PC-3 (cell line): Measurements from ENCODE around the gene LRRC8B. TPM values are rescaled to one million over a fixed set of nuclear protein-coding genes. Genes with fewer than 3 reads are reported as not detected.

ENCODE experiments used
- ATAC-seq: fragments of 200-7000 bp; cut with Tn5 transposase; 2 replicates; pipeline ENCODE4 v1.9.1; 2020; ENCODE audit warnings: mild to moderate bottlenecking, moderate library complexity
- Bru-seq: library from RNA; stranded (reverse); fragments of 400-500 nt; gene quantifications from one replicate; lab custom pipeline; 2021; lab: Mats Ljungman, UMichigan
- BruChase-seq, 2 experiments: library from RNA; stranded (reverse); fragments of 400-500 nt; gene quantifications; one replicate each; lab custom pipeline; 2021; lab: Mats Ljungman, UMichigan
- BruUV-seq: library from RNA; stranded (reverse); fragments of 400-500 nt; replicated peaks from 2 replicates; lab custom pipeline; 2021; lab: Mats Ljungman, UMichigan
- CTCF ChIA-PET: fragments of 300-600 bp; sonication (Branson Sonifier 250); formaldehyde crosslinking; loops from one replicate; lab custom pipeline; 2022; ENCODE audit warnings: antibody characterized with exemption; lab: Charles Lee
- POLR2A ChIA-PET: fragments of 300-600 bp; sonication (Branson Sonifier 250); formaldehyde crosslinking; loops from one replicate; lab custom pipeline; 2022; ENCODE audit warnings: antibody characterized with exemption; ENCODE audit not compliant: unreplicated experiment; lab: Charles Lee
- DNase-seq: peaks from one replicate; pipeline ENCODE4 v3.0.0-alpha.2; 2015
- H2AFZ ChIP-seq: fragments of 300-600 bp; sonication (generic); 2 replicates; pipeline ENCODE4 v1.6.0; 2016; ENCODE audit warnings: antibody characterized with exemption, low read length
- H3F3A ChIP-seq: fragments of 300-600 bp; sonication (generic); one replicate; pipeline ENCODE4 v1.6.0; 2017; ENCODE audit warnings: antibody characterized with exemption, low read length, control low read depth, mild to moderate bottlenecking; ENCODE audit not compliant: unreplicated experiment
- H3K27ac ChIP-seq: fragments of 300-600 bp; sonication (generic); 2 replicates; pipeline ENCODE4 v1.5.1; 2016; ENCODE audit warnings: mild to moderate bottlenecking, low read length
- H3K27me3 ChIP-seq: fragments of 300-600 bp; sonication (generic); 2 replicates; pipeline ENCODE4 v1.6.1; 2016; ENCODE audit warnings: low read length, mixed read lengths
- H3K36me3 ChIP-seq: fragments of 300-600 bp; sonication (generic); 2 replicates; pipeline ENCODE4 v1.6.1; 2016; ENCODE audit warnings: low read depth, mixed run types, low read length, mixed read lengths
- H3K4me1 ChIP-seq: fragments of 300-600 bp; sonication (generic); 2 replicates; pipeline ENCODE4 v1.5.1; 2016; ENCODE audit warnings: low read length; ENCODE audit not compliant: insufficient read depth
- H3K4me2 ChIP-seq: fragments of 300-600 bp; sonication (generic); 2 replicates; pipeline ENCODE4 v1.6.0; 2016; ENCODE audit warnings: low read length
- H3K4me3 ChIP-seq: fragments of 300-600 bp; sonication (generic); 2 replicates; pipeline ENCODE4 v1.5.1; 2016; ENCODE audit warnings: mild to moderate bottlenecking, low read length, mixed read lengths
- H3K79me2 ChIP-seq: fragments of 300-600 bp; sonication (generic); 2 replicates; pipeline ENCODE4 v1.6.1; 2017; ENCODE audit warnings: low read length, mixed read lengths
- H3K9ac ChIP-seq: fragments of 300-600 bp; sonication (generic); 2 replicates; pipeline ENCODE4 v1.6.0; 2016; ENCODE audit warnings: mild to moderate bottlenecking, low read length
- H3K9me2 ChIP-seq: fragments of 300-600 bp; sonication (generic); replicated peaks from 2 replicates; pipeline ENCODE4 v1.6.1; 2016; ENCODE audit warnings: mixed run types, low read length, mixed read lengths
- H3K9me3 ChIP-seq: fragments of 300-600 bp; sonication (generic); 2 replicates; pipeline ENCODE4 v1.6.1; 2016; ENCODE audit warnings: low read length, mixed read lengths
- H4K20me1 ChIP-seq: fragments of 300-600 bp; sonication (generic); 2 replicates; pipeline ENCODE4 v1.6.1; 2016; ENCODE audit warnings: low read length, mixed read lengths
- EZH2 ChIP-seq: fragments of 300-600 bp; sonication (generic); IDR thresholded peaks from one replicate; pipeline ENCODE4 v1.6.1; 2017; ENCODE audit warnings: antibody characterized with exemption, mild to moderate bottlenecking, low read length; ENCODE audit not compliant: unreplicated experiment
- EZH2phosphoT487 ChIP-seq: fragments of 300-600 bp; sonication (generic); IDR thresholded peaks from 2 replicates; pipeline ENCODE4 v1.6.1; 2018; ENCODE audit warnings: mild to moderate bottlenecking, antibody characterized with exemption, low read length, borderline replicate concordance
- intact Hi-C: fragments of 100-400 bp; cut with micrococcal nuclease; formaldehyde crosslinking; loops from 2 replicates; pipeline ENCODE4 v1.9.0; 2023
- long read RNA-seq: library from polyadenylated mRNA; unstranded; transcript quantifications from one replicate; pipeline ENCODE4 v2.0.0, GENCODE V29; 2021; ENCODE audit not compliant: unreplicated experiment
- total RNA-seq: library from RNA; depleted of rRNA; stranded (reverse); fragments of >200 nt; gene quantifications from 2 replicates; pipeline ENCODE4 v1.2.3, GENCODE V29; 2014; rRNA removed
- TF ChIP-seq, protein P1 (sequence below): fragments of 300-600 bp; sonication (generic); conservative IDR thresholded peaks from 2 replicates; pipeline ENCODE4 v1.5.1; 2017; ENCODE audit warnings: antibody characterized with exemption, low read depth, mild to moderate bottlenecking, low read length

LRRC8B gene
- total RNA-seq (8.4 and 12.3 TPM in 2 replicates), Bru-seq, nascent RNA (percentile 73 among the genes with signal in this experiment), BruChase-seq, experiment 1, labeled RNA remaining after a 6-hour chase (percentile 73 among the genes with signal in this experiment), BruChase-seq, experiment 2, labeled RNA remaining after a 2-hour chase (percentile 66 among the genes with signal in this experiment)
- long read RNA-seq, full-length matches to known transcripts: 8 of 18 reads
- long read RNA-seq, partial matches to known transcripts: 3 of 18 reads
- long read RNA-seq, other reads (novel, unspliced or antisense): 7 of 18 reads

DNA sequence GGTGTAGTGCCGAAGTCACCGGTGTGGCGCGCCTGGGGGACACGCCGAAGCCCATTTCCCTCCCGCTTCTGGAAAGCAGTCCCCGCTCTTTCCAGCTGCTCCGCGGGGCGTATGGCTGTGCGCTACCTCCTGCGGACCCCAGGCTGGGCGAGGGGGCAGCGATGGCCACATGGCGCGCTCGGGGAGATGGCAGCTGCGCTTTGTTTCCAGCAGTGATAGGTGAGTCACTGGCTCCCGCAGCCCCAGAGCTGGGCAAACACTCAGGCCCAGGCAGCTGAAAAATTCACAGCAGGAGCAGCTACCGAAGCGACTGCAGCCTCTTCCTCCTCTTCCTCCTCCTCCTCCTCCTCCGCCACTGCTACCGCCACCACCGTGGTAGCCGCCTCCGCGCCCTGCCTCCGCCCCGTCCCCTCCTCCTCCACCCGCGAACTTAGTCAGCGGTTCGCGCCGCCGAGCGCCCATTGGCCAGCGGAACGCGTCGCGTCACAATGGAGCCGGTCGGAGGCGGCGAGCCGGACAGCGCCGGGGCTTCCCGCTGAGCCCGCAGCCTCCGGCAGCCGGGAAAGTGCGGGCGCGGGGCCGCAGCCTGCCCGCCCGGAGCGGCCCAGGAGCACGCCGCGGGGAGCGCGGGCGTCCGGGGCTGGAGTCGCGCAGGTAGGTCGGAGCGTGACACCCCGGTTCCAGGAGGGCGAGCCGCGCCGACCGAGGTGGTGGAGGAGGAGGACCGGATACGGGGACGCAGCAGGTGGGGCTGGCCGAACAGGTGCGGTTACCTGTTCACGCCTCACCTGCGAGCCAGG is at the start of gene LRRC8B:
Gene LRRC8B, plus strand, starts transcription at position 461 of the 800 bp plus-strand sequence. CDS start 57,822 bp downstream, outside the sequence.
- Histone ChIP-seq H4K20me1 (peaks cover 6% of the 10 kb centered on the region; the same call in 1 of the 2 replicates), H3K36me3 (0 out of 2 replicates have a peak, but pooled peaks cover 2% of the 10 kb centered on the region), H3K4me3 (peak within 1 kb of the TSS; percentile 92), H3K9ac (peak within 1 kb of the TSS; percentile 91), H3K4me2 (peak within 1 kb of the TSS; percentile 98), H2AFZ (peak within 1 kb of the TSS; percentile 95), H3K9me2 (no peaks in the 10 kb centered on the region), H3K27ac (peak within 1 kb of the TSS; percentile 79), H3K27me3 (no peaks in the 10 kb centered on the region), H3K79me2 (peaks cover 45% of the 10 kb centered on the region), H3K9me3 (no peaks in the 10 kb centered on the region), H3K4me1 (peaks cover 23% of the 10 kb centered on the region), H3F3A (no peaks in the 10 kb centered on the region)
- DNase-seq: peak; percentile 93
- POLR2A ChIA-PET: interaction anchor here (0.6 kb wide), 1 partner anchor 58 kb away, joined by 6 read pairs; no protein-coding TSS in a partner anchor
- TSS peak; percentile 75 for BruUV-seq
- TF ChIP-seq, protein P1, sequence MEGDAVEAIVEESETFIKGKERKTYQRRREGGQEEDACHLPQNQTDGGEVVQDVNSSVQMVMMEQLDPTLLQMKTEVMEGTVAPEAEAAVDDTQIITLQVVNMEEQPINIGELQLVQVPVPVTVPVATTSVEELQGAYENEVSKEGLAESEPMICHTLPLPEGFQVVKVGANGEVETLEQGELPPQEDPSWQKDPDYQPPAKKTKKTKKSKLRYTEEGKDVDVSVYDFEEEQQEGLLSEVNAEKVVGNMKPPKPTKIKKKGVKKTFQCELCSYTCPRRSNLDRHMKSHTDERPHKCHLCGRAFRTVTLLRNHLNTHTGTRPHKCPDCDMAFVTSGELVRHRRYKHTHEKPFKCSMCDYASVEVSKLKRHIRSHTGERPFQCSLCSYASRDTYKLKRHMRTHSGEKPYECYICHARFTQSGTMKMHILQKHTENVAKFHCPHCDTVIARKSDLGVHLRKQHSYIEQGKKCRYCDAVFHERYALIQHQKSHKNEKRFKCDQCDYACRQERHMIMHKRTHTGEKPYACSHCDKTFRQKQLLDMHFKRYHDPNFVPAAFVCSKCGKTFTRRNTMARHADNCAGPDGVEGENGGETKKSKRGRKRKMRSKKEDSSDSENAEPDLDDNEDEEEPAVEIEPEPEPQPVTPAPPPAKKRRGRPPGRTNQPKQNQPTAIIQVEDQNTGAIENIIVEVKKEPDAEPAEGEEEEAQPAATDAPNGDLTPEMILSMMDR: no peak
- no peak for TF ChIP-seq EZH2
- TF ChIP-seq EZH2phosphoT487: no peak
- CTCF ChIA-PET: no interaction called here
- peak; percentile 92 for ATAC-seq
- intact Hi-C loops: loop anchor here (1.0 to 2.0 kb wide), 2 partner anchors 22 to 42 kb away; no protein-coding TSS in a partner anchor

DNA sequence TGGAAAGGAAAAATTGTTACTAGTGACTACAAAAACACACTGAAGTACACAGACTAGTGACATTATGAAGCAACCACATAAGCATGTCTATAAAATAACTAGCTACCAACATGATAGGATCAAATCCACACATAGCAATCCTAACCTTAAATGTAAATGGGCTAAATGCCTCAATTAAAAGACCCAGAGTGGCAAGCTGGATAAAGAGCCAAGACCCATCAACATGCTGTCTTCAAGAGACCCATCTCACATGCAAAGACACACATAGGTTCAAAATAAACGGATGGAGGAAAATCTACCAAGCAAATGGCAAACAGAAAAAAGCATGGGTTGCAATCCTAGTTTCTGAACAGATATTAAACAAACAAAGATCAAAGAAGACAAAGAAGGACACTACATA is 49.4 kb upstream of the LRRC8B start:
- no peaks in the 10 kb centered on the region for H3K79me2 ChIP-seq
- H3K4me2 ChIP-seq: no peak overlapping the region
- H3K4me1 ChIP-seq: no peaks in the 10 kb centered on the region
- H2AFZ ChIP-seq: no peak overlapping the region
- H3K36me3 ChIP-seq: no peaks in the 10 kb centered on the region
- intact Hi-C loops: no loop called here
- no peaks in the 10 kb centered on the region for H3F3A ChIP-seq
- ATAC-seq (no peak), DNase-seq (no peak)
- H3K9ac ChIP-seq: no peak overlapping the region
- H3K9me2 ChIP-seq: no peaks in the 10 kb centered on the region
- H3K9me3 ChIP-seq: no peaks in the 10 kb centered on the region
- ChIA-PET POLR2A (no interaction called here), CTCF (no interaction called here)
- H4K20me1 ChIP-seq: no peaks in the 10 kb centered on the region
- H3K27ac ChIP-seq: no peak overlapping the region
- BruUV-seq: no TSS peak
- TF ChIP-seq EZH2: no peak
- TF ChIP-seq EZH2phosphoT487: no peak
- TF ChIP-seq, protein P1: no peak
- no peak overlapping the region for H3K4me3 ChIP-seq
- H3K27me3 ChIP-seq: no peaks in the 10 kb centered on the region
